Hepatocyte (in vitro differentiated cells): Measurements from ENCODE around the gene CCIN. TPM values are rescaled to one million over a fixed set of nuclear protein-coding genes. Genes with fewer than 3 reads are reported as not detected.

Source experiments
- DNase-seq: peaks from one replicate; pipeline ENCODE4 v3.0.0-alpha.2; 2016; ENCODE audit warnings: low spot score
- H2AFZ ChIP-seq: fragments of 200-600 bp; sonication (generic); 2 replicates; pipeline ENCODE4 v1.6.0; 2016; ENCODE audit warnings: antibody characterized with exemption, mild to moderate bottlenecking
- H3K27ac ChIP-seq: fragments of 200-600 bp; sonication (generic); 2 replicates; pipeline ENCODE4 v1.5.1; 2016; ENCODE audit warnings: mild to moderate bottlenecking
- H3K27me3 ChIP-seq: fragments of 200-600 bp; sonication (generic); 2 replicates; pipeline ENCODE4 v1.6.1; 2016
- H3K36me3 ChIP-seq: fragments of 200-600 bp; sonication (generic); replicated peaks from 2 replicates; pipeline ENCODE4 v1.5.1; 2016; ENCODE audit warnings: low read depth; ENCODE audit not compliant: insufficient read depth
- H3K4me1 ChIP-seq: fragments of 200-600 bp; sonication (generic); 2 replicates; pipeline ENCODE4 v1.5.1; 2016; ENCODE audit warnings: mild to moderate bottlenecking, moderate library complexity; ENCODE audit not compliant: insufficient read depth
- H3K4me2 ChIP-seq: fragments of 200-600 bp; sonication (generic); 2 replicates; pipeline ENCODE4 v1.6.0; 2016
- H3K4me3 ChIP-seq: fragments of 200-600 bp; sonication (generic); 2 replicates; pipeline ENCODE4 v1.5.1; 2016; ENCODE audit warnings: mild to moderate bottlenecking
- H3K79me2 ChIP-seq: fragments of 200-600 bp; sonication (generic); 2 replicates; pipeline ENCODE4 v1.6.0; 2017; ENCODE audit warnings: mild to moderate bottlenecking
- H3K9me2 ChIP-seq: fragments of 200-600 bp; sonication (generic); replicated peaks from 2 replicates; pipeline ENCODE4 v1.6.0; 2017; ENCODE audit warnings: mild to moderate bottlenecking; ENCODE audit not compliant: insufficient read depth
- H3K9me3 ChIP-seq: fragments of 200-600 bp; sonication (generic); 2 replicates; pipeline ENCODE4 v1.5.1; 2016; ENCODE audit warnings: low read depth, mild to moderate bottlenecking
- H4K20me1 ChIP-seq: fragments of 200-600 bp; sonication (generic); 2 replicates; pipeline ENCODE4 v1.6.0; 2016; ENCODE audit warnings: mild to moderate bottlenecking; ENCODE audit not compliant: insufficient read depth, poor library complexity, severe bottlenecking
- EZH2 ChIP-seq: fragments of 200-600 bp; sonication (generic); IDR thresholded peaks from 2 replicates; pipeline ENCODE4 v1.6.1; 2016; ENCODE audit warnings: antibody characterized with exemption, mild to moderate bottlenecking, borderline replicate concordance
- EZH2phosphoT487 ChIP-seq: fragments of 200-600 bp; sonication (generic); IDR thresholded peaks from one replicate; pipeline ENCODE4 v1.6.1; 2018; ENCODE audit warnings: antibody characterized with exemption, mild to moderate bottlenecking, low read depth, moderate library complexity; ENCODE audit not compliant: unreplicated experiment, severe bottlenecking
- WGBS: methylation state at CpG from one replicate; pipeline ENCODE4 v1.1.6; 2016; ENCODE audit warnings: low lambda C conversion rate; ENCODE audit errors: missing lambda C conversion rate; 5-methylcytosine and 5-hydroxymethylcytosine counted together
- polyA plus RNA-seq: library from polyadenylated mRNA; unstranded; fragments of >200 nt; fragmentation: Nextera tagmentation; extraction: Ambion mirVana; gene quantifications from 2 replicates; pipeline ENCODE4 v1.2.1, GENCODE V29; 2016
- total RNA-seq: library from RNA; depleted of rRNA; stranded (reverse); fragments of >200 nt; gene quantifications from 2 replicates; pipeline ENCODE4 v1.2.3, GENCODE V29; 2014
- TF ChIP-seq, protein P1 (sequence below): fragments of 200-600 bp; sonication (generic); IDR thresholded peaks from 2 replicates; pipeline ENCODE4 v1.5.1; 2016; ENCODE audit warnings: antibody characterized with exemption, mild to moderate bottlenecking; ENCODE audit not compliant: poor library complexity

The CCIN gene
- total and polyA plus RNA-seq, 2 experiments from 2014 or later, result not detected

DNA sequence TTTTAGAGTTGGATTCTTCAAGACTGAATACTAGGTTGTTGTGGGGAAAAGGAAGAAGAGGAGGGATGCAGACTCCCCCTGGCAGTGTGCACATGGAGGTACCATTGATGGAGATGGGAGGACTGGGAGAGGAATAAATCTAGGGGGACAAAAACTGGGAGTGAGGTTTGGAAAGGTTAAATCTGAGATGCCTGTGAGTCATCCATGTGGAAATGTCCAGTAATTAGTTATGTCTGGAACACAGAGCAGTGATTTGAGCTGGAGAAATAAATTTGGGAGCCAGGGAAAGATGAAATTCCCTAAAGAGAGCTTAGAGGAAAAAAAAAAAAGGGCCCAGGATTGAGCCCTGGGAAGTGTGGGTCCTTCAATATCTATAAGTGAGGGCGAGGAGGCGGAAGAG is 8.0 kb upstream of the CCIN start:
- Histone ChIP-seq H3K36me3 (no peaks in the 10 kb centered on the region), H3K4me3 (no peak overlapping the region), H4K20me1 (no peaks in the 10 kb centered on the region), H3K79me2 (no peaks in the 10 kb centered on the region), H3K27ac (no peak overlapping the region), H3K4me1 (peaks cover 17% of the 10 kb centered on the region), H3K9me3 (no peaks in the 10 kb centered on the region), H3K27me3 (no peaks in the 10 kb centered on the region), H3K9me2 (no peaks in the 10 kb centered on the region), H3K4me2 (no peak overlapping the region), H2AFZ (no peak overlapping the region)
- no peak for DNase-seq
- TF ChIP-seq EZH2 (no peak), EZH2phosphoT487 (no peak)
- TF ChIP-seq, protein P1, sequence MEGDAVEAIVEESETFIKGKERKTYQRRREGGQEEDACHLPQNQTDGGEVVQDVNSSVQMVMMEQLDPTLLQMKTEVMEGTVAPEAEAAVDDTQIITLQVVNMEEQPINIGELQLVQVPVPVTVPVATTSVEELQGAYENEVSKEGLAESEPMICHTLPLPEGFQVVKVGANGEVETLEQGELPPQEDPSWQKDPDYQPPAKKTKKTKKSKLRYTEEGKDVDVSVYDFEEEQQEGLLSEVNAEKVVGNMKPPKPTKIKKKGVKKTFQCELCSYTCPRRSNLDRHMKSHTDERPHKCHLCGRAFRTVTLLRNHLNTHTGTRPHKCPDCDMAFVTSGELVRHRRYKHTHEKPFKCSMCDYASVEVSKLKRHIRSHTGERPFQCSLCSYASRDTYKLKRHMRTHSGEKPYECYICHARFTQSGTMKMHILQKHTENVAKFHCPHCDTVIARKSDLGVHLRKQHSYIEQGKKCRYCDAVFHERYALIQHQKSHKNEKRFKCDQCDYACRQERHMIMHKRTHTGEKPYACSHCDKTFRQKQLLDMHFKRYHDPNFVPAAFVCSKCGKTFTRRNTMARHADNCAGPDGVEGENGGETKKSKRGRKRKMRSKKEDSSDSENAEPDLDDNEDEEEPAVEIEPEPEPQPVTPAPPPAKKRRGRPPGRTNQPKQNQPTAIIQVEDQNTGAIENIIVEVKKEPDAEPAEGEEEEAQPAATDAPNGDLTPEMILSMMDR, result no peak
- WGBS, result 90% methylated on average over 2 of the region's 2 CpGs

DNA sequence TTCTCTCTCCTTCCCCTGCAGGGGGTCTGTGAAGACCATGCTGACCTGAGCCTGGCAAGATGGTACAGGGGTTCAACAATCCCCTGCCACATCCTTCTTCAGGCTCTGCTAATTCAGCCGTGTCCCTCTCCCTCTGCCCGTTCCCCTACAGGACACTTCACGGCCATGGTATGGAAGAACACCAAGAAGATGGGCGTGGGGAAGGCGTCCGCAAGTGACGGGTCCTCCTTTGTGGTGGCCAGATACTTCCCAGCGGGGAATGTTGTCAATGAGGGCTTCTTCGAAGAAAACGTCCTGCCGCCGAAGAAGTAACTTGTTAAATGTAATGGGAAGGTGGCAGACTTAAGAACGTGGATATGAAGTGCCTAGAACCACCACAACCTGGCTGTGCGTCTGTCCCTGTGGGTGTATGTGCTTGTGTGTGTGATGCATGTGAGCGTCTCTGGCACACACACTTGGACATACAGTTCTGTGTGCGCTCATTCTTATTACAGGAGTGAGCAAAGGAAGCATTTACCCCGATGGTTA is 6.9 kb upstream of the CCIN start:
- peak overlapping the region; percentile 94 for H3K27ac ChIP-seq
- H3K79me2 ChIP-seq, result no peaks in the 10 kb centered on the region
- 89% methylated on average over 17 of the region's 17 CpGs for WGBS
- no peaks in the 10 kb centered on the region for H3K9me2 ChIP-seq
- TF ChIP-seq, protein P1, result no peak
- TF ChIP-seq EZH2phosphoT487 (no peak), EZH2 (no peak)
- H3K9me3 ChIP-seq, result no peaks in the 10 kb centered on the region
- H2AFZ ChIP-seq, result no peak overlapping the region
- peaks cover 20% of the 10 kb centered on the region for H3K4me1 ChIP-seq
- DNase-seq, result no peak
- H3K4me3 ChIP-seq, result no peak overlapping the region
- no peaks in the 10 kb centered on the region for H4K20me1 ChIP-seq
- no peak overlapping the region for H3K4me2 ChIP-seq
- H3K27me3 ChIP-seq, result no peaks in the 10 kb centered on the region
- H3K36me3 ChIP-seq, result no peaks in the 10 kb centered on the region

DNA sequence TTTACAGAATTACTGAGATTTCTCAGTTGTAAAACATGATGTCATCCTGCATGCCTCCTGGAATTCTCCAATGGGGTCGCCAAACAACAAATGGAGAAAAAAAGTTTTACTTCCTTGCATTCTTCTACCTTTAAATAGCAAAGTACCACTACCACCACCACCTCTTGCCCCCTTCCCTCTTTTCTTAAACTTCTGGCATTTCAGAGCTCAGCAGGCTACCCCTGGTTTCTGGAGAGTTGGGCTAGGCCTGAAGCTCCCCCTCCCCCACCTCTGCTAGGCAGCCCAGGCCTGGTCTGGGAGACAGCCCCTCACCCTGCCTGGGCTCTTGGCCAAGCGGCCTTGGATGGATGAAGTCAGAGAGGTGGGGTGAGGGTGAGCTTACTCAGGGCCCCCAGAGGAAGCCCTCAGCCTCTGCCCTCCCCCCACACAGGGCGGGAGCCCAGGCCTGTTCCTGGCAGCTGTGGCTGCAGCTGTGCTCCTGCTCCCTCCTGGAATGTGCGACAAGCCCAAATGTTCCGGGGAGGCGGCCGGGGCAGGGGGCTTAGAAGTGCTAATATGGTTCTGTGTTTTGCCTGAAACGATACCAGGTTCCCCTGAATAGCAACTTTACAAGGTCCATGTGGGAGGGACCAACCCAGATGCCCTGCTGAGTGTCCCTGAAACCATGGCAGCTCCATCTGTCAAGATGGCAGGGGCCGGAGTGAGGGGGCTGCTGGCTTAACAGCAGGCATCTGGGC is 6.0 kb upstream of the CCIN start:
- Histone ChIP-seq H3K36me3 (no peaks in the 10 kb centered on the region), H4K20me1 (no peaks in the 10 kb centered on the region), H3K27me3 (no peaks in the 10 kb centered on the region), H3K4me1 (peaks cover 20% of the 10 kb centered on the region), H3K9me3 (no peaks in the 10 kb centered on the region), H3K4me2 (peak overlapping the region; percentile 26), H3K79me2 (no peaks in the 10 kb centered on the region), H3K27ac (peak overlapping the region; percentile 94), H3K9me2 (no peaks in the 10 kb centered on the region), H2AFZ (peak overlapping the region; percentile 43), H3K4me3 (no peak overlapping the region)
- DNase-seq, result peak; percentile 86
- 47% methylated on average over 9 of the region's 9 CpGs for WGBS
- TF ChIP-seq EZH2phosphoT487 (no peak), EZH2 (no peak)
- TF ChIP-seq, protein P1, result no peak
